ENCODE measurements around the gene EXOC3.
A peak's percentile ranks its signal among the peaks of the same experiment; 100 is the strongest.
"Not testable (repeated sequence)": the region's sequence is repeated elsewhere in the genome, so short reads cannot be mapped to it uniquely, and the experiment has no call there.

Gene EXOC3

DNA sequence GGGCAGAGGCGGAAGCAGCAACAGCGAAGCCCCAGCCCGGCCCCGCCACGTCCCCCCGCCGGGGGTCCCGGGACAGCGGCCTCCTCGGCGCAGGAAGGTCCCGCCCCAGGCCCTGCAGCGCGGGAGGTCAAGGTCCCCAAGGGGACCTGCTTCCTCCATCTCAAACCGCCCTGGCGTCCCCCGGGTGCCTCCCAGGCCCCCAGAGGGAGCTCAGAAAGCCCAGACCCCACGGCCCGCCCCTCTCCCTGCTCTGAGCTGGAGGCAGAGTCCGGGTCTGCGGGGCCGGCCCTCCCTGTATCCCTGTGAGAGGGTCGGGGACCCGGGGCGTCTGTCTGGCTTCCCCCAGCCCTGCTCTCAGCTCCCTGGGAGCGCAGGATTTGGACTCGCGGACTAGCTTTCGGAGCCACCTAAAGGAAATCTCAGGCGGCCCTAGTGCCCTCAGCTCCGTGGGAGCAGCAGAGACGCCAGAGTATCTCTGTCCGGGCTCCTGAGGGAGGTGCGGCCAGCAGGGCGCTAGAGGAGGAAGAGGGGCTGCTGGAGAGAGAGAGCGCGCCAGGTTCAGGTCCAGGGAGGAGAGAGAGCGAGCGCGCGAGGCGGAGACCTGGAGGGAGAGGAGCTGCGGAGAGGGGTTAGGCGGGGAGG, 30.7 kb downstream of the EXOC3 start:
- DNase-seq (ENCODE audit: low read depth) = peak; percentile 29

DNA sequence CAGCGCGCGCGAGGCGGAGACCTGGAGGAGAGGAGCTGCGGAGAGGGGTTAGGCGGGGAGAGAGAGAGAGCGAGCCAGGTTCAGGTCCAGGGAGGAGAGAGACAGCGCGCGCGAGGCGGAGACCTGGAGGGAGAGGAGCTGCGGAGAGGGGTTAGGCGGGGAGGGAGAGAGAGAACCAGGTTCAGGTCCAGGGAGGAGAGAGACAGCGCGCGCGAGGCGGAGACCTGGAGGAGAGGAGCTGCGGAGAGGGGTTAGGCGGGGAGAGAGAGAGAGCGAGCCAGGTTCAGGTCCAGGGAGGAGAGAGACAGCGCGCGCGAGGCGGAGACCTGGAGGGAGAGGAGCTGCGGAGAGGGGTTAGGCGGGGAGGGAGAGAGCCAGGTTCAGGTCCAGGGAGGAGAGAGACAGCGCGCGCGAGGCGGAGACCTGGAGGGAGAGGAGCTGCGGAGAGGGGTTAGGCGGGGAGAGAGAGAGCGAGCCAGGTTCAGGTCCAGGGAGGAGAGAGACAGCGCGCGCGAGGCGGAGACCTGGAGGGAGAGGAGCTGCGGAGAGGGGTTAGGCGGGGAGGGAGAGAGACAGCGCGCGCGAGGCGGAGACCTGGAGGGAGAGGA, 31.4 kb downstream of the EXOC3 start:
- not testable (repeated sequence) for DNase-seq (ENCODE audit: low read depth)

DNA sequence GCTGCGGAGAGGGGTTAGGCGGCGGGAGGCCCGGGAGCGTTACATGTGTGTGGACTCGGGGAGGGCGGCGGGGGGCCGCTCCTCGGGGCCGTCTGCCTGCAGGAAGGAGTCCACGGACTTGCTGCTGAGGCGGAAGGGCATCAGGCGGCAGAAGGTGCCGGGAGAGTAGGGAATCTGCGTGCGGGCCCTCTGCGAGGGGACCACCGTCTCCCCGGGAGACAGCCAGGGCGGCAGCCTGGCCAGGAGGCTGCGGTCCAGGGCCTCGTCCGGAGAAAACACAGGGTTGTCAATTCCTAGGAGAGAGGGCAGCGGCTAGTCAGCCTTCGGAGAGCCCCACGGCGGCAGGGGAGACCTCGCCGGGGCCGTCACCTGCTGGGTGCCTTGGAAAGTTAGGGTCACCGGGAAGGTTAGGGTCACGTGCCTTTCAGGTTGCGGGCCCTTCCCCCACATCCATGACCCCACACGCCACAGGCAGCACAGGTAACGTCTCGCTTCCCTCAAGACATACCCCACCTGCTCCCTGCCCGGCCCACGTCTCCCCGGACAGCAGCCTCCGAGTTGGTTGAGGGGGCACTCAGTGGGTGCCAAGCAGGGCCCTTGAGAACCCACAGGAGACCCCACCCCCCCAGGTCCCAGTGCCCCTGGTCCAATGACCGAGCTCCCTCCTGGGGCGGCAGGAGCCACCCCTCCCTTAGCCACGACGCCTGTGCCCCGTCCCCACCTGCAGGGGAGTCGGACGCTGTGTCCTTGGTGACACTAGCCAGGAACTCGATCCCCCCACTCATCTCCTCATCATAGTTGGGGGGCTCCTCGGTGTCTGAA, 32.1 kb downstream of the EXOC3 start:
- no peak for DNase-seq (ENCODE audit: low read depth)

DNA sequence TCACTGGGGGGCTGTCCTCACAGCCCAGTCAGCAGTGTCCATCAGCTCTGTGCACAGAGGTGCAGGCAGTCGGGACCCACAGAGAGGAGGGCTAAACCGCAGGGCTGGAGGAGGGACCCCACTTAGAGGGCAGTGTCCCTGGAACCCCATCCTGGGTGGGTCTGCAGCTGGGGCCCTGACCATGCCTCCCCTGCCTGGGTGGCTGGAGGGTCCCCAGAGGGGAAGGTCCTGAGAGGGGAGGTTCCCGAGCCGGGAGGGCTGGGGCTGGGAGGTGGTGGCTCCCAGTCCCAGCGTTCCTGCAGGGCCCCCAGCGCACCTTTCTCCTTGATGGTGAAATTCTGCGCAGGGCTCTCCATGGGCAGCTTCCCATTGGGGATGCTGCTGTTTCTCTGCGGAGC, 32.7 kb downstream of the EXOC3 start:
- DNase-seq (ENCODE audit: low read depth) = no peak

DNA sequence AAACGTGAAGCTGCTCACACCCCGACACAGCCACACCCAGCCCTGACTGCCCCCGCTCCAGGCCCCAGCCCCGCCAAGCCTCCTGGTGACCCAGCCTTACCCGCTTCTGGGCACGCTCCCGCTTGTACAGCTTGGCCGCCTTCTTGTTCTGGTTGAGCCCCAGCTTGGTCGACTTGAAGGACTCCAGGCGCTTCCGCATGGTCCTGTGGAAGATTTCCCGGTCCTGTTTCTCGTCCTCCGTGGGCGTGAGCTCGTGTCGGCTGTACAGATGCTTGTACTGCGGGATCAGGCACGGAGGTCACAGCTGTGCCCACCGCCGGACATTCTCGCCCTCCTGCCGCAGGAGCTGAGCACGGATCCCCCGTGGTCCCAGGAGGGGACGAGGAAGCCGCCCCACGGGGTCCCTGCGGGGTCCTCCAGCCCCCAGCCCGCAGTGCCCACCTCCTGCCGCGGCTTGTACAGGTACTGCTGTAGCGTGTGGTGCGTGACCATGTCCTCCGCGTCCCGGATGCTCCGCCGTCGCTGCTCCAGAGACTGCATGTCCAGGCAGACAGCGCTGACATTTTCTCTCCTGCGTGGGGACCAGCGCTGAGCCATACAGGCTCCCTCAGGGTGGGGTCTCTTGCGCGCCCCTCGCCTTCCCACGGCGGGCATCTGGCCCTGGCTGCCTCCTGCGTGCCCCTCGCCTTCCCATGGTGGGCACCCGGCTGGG, 33.3 kb downstream of the EXOC3 start:
- no peak for DNase-seq (ENCODE audit: low read depth)

DNA sequence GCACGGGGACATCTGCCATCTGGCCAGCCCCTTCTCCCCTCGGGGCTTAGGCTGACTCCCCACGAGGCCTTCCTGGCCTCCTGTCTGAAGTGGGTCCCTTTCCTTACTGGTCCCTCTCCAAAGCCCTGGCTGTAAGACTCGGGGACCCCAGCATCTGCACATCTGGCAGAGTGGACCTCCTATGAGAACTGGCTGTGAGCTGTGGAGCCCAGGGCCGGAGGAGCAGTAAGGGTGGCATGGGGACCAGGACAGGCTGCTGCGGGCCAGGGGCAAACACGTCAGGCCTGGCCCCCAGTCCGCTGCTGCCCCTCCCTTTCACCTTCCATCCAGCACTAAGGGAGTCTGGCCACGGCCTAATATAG, 33.8 kb downstream of the EXOC3 start:
- no peak for DNase-seq (ENCODE audit: low read depth)

DNA sequence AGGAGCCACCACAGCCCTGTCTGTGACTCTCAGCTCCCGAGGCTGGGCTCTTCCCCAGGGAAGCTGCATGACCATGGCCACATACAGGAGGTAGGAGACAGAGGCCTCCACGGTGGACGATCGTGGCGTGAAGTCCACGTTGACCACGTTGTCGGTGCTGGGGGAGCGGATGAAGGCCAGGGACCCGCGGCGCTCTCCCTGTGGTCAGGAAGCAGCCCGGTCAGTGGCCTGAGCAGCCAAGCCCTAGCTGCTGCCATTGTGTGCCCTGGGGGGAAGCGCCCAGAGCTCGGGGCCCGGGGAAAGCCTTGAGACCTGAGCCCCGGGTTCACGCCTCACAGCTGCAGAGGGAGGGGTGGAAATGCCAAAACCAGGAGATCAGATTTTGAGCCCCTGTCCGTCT, 34.3 kb downstream of the EXOC3 start:
- no peak for DNase-seq (ENCODE audit: low read depth)

DNA sequence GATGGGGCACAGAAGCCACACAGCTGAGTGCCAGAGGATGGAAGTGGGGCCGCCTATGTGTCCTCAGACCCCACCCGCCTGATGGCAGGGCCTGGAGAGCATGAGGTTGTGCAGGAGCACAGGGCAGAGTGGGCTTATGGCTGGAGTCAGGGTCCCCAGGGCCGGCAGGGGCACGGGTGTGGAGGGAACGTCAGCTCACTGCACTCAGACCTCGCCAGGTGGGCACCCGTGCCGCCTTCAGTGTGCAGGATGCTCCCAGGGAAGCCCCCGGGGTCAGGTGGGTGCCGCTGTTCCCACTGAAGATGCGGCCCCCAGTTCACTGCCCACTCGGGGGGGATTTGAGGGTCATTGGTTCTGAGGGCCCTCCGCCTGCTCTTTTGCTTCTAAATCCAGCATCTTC, 34.9 kb downstream of the EXOC3 start:
- no peak for DNase-seq (ENCODE audit: low read depth)

DNA sequence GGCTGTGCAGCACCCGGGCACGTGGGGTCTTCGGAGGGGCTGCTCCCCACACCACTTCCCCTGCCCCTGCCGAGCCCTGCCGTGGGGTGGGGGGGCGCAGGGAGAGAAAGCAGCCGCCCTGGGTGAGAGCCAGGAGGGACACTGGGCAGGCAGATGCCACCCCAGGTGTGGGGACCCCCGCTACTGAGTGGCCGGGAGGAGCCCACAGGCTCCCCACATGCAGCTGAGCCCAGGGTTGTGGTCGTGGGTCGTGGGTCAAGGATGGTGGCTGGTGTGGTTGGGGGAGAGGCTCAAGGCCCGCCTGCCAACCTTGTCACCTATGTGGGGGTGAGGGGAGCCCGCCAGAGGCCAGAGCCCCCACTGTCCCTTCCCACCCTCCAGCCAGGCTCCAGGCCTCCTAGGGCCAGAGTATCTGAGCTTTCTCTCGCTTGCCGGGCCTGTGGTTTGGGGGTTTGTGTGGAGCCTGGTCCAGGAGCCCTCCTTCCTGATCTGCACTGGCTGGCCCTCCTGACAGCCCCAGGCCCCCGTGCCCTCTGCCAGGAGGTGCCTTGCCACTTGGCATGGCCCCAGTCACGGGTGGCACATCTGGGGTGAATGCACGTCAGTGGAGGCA, 35.5 kb downstream of the EXOC3 start:
- no peak for DNase-seq (ENCODE audit: low read depth)

DNA sequence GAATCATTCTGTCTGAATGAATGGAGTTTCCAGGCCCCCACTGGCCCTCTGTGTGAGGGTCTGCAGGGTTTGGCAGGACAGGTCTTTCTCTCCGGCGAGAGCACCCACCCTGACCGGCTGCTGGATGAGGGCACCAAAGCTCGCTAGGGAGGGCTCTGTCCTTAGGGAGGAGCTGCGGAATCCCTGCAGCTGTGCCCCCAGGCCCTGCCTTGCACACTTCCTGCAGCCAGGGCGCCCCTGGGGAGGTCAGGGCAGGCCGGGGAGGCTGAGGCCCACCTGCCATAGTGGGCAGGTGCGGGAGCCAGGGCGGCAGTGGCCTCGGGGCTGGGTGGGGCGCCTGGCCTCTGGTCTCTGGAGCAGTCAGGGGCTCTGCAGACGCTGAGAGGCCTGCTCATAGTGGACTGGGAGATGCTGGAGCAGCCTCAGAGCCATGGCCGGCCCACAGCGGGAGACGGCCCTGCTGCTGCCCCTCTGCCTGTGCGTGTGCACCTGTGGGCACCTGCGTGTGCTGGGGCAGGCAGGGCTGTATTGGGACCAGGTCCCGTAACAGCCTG, 36.1 kb downstream of the EXOC3 start:
- no peak for DNase-seq (ENCODE audit: low read depth)

DNA sequence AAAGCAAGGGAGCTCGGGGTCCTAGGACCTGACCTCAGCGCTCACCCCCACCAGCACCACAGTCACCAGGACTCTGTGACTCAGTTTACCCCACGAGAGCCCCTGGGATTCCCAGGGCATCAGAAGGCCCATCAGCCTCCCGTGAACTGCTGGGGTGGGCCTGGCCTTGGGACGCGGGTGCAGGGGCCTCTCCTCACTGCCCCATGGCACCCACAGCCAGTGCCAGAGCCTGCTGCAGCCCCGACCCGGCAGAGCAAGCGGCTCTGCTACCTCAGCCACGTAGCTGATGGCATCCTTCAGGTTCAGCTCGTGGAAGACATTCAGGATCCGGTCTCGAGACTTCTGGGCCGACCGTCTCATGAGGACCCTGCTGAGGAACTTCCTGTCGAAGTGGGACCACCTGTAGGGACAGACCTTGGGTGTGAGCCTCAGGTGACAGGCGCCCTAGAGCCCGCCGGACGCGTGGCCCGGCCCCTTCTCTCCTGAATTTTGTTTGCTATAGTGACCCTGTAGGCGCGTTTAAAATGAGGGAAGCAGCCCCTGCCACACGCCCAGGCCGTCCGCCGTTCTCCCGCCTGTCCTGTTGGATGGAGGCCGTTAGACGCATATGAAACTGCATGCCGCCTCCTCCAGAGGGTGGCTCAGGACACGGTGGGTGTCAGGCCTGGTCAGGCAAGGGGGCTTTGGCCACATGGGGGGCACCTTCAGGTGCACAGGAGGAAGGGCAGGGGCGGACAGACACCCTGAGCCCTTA, 36.8 kb downstream of the EXOC3 start:
- DNase-seq (ENCODE audit: low read depth) = no peak

DNA sequence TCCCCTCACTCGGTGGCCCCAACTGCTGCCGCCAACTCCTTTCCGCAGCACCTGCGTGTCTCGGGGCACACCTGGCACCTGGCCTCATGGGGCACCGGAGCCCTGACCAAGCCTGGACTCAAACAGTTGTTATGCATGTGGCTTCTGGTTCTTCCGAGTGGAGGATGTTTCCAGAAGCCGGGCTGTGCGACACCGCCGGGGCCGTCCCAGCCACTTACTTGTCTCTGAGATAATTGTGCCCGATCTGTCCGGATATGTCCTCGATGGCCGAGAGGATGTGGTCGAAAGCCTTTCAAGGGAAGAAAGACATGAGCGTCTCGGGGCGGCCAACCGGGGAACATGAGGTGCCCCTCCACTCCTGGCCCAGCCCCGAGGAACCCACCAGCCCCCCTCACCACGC, 38.4 kb downstream of the EXOC3 start:
- DNase-seq (ENCODE audit: low read depth) = no peak

DNA sequence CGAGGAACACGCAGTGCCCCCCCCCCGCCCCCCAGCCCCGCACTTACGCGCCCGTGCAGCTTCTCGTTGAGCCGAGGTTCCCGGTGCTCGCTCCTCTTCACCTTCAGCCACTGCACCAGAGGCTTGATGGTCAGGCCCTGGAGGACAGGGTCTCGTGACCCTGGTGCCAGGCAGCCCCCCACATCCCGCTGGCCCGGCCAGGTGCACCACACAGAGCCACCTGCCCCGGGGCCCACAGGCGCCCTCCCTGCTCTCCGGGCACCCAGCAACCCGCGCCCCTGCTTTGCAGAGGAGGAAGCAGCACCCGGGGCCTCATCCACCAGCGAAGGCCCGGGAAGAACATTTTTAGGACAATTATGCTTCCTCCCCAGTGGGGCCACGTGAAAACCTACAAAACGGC, 39.0 kb downstream of the EXOC3 start:
- no peak for DNase-seq (ENCODE audit: low read depth)

DNA sequence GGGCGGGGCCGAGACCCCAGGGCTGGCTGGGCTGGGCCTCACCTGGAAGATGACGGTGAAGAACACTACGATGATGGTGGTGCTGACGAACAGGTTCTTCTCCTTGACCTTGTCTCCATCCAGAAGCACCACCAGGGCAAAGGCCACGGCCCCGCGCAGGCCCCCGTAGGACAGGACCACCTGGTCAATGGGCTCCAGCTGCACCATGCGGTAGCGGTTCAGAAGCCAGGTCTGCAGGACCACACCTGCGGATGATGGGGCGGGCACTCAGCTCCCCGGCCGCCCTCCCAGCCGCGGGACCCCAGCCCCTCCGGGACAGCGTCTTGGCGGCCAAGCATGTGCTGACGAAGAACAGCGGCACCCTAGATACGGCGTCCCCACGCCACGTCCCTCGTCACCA, 39.5 kb downstream of the EXOC3 start:
- no peak for DNase-seq (ENCODE audit: low read depth)

DNA sequence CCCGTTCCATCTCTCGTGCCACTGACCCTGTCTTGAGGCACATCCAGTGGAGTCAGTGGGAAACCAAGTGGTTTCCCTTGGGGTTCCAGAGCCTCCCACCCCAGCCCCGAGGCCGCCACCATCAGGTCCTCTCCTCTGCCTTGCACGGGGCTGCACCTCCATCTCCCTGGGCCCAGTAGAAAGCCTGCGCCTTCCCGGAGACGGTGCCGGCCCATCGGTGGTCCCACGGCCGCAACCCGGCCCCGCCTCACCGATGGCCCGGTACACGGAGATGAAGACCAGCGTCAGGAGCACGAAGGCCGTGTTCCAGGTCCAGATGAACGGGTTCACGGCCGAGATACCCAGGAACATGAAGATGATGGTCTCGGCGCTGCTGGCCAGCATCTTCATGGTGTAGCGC, 40.0 kb downstream of the EXOC3 start:
- DNase-seq (ENCODE audit: low read depth) = no peak

DNA sequence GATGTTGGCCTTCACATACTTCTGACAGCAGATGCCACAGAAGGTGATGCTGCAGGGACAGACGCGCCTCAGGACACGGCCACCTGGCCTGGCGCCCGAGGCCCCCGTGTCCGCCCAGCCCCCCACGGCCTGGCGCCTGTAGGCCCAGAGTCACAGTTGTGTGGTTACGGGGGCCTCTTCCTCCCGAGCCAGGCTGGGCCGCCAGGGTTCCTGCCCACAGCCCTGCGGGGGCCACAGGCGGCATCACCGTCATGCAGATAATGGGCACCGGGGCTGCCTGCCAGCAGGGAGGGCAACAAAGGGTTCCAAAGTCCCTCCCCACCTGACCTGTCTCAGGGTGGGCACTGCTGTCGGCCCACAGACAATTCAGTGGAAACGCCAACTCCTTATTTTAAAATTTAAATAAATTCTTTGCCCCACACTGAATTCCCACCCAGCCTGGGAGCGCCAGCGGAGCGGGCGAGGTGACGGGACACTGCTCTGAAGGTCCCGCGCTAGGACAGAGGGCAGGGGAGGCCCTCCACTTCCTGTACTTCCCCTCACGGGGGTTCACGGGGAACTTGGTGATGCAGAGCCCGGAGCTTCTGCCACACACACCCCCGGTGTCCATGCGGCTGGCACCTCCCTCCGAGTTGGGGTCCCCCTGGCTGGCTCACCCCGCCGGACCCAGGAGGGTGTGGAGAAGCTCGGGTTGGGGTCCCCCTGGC, 40.6 kb downstream of the EXOC3 start:
- no peak for DNase-seq (ENCODE audit: low read depth)

DNA sequence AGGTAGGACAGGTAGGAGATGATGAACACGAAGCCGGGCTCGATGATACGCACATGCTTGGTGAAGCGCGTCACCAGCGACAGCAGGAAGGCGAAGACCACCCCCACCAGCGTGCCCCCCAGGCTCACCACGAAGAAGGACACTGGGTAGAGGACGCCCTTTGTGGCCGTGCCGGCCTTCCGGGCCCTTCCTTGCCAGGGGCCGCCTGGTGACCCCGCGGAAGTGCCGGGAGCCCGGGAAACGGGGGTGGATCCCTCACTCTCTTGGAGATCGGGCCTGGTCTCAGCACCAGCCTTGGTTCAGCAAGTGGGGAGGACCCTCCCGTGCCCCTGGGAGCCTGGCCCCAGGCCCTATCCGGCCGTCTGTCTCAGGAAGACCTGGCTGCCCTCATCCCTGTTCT, 41.6 kb downstream of the EXOC3 start:
- DNase-seq (ENCODE audit: low read depth) = no peak

DNA sequence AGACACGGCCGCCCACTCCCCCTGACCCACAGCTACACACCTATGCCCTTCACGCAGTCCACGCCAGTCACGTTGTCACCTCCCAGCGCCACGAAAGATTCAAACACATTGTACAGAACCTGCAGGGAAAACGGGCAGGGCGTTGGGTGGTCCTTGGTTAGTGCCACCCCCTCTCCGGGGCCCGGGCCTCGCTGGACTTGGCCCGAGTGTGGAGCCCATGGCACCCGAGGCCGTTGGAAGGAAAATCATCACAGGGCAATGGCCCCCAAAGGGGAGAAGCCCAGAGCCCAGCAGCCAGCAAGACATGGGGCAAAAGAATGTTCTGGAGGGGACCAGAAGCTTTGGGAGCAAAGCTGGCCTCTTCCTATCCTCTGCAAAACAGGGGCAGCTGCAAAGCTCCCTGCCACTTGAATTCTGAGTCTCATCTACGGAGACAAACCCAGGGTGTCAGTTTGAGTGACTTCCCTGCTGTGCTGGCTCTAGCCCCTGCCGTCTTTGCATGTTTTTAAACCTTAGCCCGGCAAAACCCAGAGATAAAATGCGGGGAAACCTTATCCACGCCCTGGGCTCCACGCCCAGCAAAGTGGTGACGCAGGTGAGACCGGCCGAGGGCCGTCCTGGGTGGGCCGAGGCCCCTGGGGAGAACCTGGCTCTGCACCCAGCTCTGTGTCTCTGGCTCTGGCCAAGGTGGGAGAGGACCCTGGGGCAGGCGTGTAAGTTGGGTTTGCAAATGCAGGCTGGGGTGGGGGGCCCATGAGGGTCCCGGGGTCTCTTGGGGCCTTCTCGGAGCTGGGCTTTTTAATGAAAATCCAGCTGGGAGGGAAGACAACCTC, 42.4 kb downstream of the EXOC3 start:
- no peak for DNase-seq (ENCODE audit: low read depth)

DNA sequence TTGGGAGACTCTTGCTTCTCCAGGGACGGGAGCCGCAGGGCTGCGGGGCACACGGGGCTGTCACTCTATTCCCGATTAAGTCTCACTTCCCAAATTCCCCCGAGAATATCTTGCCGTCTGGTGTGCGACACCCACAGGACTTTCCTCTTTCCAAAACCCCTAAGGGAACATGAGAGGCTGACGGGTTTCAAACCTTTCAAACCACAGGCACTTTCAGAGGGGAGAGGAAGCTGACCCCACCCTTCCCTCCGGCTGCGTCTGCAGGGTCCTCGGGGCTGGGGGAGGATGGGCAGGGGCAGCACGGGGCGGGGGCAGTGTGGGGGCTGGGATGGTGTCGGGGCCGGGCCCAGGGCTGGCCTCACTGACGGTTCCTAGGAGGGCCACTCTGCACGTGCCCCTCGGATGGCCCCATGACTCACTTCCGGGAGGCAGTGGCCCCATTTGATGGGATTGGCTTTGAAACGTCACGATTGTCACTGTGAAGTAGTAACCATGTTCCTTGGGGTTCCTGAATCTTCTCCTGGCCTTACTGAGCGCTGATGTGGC, 43.0 kb downstream of the EXOC3 start:
- no peak for DNase-seq (ENCODE audit: low read depth)

DNA sequence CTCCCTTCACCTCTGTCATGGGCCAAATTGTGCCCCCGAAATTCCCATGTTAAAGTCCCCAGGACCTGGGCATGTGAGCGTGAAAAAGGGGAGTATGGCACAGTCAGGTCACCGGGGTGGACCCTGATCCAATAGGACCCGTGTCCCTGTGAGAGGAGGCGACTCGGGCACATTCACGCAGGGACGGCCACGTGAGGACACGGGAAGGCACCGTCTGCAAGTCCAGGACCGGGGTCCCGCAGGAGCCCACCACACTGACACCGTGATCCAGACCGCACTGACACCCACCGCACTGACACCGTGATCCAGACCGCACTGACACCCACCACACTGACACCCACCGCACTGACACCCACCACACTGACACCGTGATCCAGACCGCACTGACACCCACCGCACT, 43.6 kb downstream of the EXOC3 start:
- DNase-seq (ENCODE audit: low read depth) = not testable (repeated sequence)

Data from activated T-cell treated with anti-CD3 and anti-CD28 coated beads for 48 hours (primary cell).